ENCODE measurements around the gene MPP4. TPM values are rescaled to one million over a fixed set of nuclear protein-coding genes. Genes with fewer than 3 reads are reported as not detected.

MPP4 gene
- total and polyA plus RNA-seq, 12 donors, result 0.16 to 0.25 (median 0.25) TPM; not detected in 9

DNA sequence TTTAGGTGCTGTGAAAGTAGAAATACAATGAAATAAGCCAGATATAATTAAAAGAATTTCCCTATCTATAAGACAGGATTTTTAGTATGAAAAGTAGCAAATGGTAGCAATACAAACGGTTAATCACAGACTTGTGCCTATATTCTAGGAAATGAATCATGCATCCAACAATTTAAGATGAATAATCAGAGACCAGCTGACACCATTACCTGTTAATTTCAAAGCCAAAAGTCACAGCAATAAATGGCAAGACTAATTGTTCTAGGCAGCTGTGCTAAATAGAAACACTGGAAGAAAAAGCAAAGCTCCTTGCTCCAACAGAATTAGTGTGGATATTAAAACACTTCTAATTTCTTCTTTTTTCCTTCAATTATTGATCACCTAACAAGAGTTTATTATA, 35.1 kb upstream of the MPP4 start:
- TF ChIP-seq, protein P1, sequence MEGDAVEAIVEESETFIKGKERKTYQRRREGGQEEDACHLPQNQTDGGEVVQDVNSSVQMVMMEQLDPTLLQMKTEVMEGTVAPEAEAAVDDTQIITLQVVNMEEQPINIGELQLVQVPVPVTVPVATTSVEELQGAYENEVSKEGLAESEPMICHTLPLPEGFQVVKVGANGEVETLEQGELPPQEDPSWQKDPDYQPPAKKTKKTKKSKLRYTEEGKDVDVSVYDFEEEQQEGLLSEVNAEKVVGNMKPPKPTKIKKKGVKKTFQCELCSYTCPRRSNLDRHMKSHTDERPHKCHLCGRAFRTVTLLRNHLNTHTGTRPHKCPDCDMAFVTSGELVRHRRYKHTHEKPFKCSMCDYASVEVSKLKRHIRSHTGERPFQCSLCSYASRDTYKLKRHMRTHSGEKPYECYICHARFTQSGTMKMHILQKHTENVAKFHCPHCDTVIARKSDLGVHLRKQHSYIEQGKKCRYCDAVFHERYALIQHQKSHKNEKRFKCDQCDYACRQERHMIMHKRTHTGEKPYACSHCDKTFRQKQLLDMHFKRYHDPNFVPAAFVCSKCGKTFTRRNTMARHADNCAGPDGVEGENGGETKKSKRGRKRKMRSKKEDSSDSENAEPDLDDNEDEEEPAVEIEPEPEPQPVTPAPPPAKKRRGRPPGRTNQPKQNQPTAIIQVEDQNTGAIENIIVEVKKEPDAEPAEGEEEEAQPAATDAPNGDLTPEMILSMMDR (IDR thresholded peaks at IDR 0.05), result no peak
- DNase-seq (no peak), ATAC-seq (no peak)
- intact Hi-C loops (cut with DNase I), result loop anchor here in 1 of 10 donors (10.0 kb wide), 1 partner anchor 349 kb away; no protein-coding TSS in a partner anchor
- 84 to 85% methylated on average over 1 of the region's 1 CpG for WGBS, 2 donors
- peaks cover 0 to 100% (median 63%) of the 10 kb centered on the region in 9 donors for H3K36me3 ChIP-seq
- H3K9me3 ChIP-seq, result peaks cover 0 to 17% (median 7%) of the 10 kb centered on the region in 11 donors
- no peak overlapping the region for H3K27ac ChIP-seq
- no peaks in the 10 kb centered on the region for H3K4me1 ChIP-seq
- H3K4me3 ChIP-seq, result no peak overlapping the region
- H3K27me3 ChIP-seq, result no peaks in the 10 kb centered on the region

DNA sequence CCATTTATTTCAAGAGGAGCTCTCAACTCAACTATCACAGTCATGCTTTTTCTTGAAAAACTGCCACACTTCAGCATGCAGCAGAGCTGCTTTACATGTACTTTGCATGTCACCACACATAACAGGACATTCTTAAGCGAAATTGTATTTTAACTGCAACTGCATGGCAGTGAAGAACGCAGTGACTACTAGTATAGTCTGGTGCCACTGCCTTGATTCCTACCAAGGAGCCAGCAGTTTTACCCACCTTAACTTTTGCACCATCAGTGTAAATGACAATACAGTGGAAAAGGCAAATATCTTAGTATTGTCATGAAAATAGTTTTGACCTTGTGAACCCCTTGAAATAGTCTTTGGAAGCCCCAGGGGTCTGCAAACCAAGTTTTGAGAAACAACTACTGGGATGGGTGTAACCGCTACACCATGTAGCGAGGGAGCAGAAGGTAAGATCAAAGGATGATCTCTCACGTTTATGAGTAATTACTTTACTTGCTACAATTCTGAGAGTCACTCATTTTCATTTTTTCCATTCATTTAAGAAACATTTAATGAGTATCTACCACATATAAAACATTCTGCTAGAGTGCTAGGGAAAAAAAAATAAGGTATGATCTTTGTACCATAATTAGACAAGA, 32.3 kb upstream of the MPP4 start:
- H3K36me3 ChIP-seq, result peaks cover 0 to 100% (median 62%) of the 10 kb centered on the region in 9 donors
- peaks cover 0 to 3% (median 0%) of the 10 kb centered on the region in 11 donors for H3K9me3 ChIP-seq
- H3K4me1 ChIP-seq, result no peaks in the 10 kb centered on the region
- DNase-seq (no peak), ATAC-seq (no peak)
- no peak overlapping the region for H3K4me3 ChIP-seq
- H3K27ac ChIP-seq, result no peak overlapping the region
- no peaks in the 10 kb centered on the region for H3K27me3 ChIP-seq
- intact Hi-C loops (cut with DNase I), result loop anchor here in 1 of 10 donors (10.0 kb wide), 1 partner anchor 346 kb away; no protein-coding TSS in a partner anchor
- WGBS, 2 donors, result 91 to 94% methylated on average over 5 of the region's 5 CpGs
- TF ChIP-seq, protein P1 (IDR thresholded peaks at IDR 0.05), result no peak

DNA sequence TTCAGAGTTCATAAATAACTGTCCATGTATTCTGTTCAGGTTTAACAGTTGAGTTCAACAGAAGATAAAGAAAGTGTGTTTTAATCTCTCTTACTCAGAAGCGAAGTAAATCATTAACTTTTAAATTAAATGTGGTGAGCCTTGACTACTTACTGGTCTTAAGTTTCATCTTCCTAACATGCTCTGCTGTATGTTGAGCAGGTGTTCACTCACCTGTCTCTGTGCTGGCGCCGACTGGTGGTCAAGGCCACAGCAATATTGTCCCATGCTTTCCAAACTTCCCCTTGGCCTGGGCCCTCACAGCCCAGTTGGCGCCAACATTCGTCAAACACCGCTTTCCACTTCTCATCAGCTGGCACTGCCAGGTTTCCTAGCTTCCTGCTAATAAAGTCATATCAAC, 17.0 kb upstream of the MPP4 start:
- Histone ChIP-seq H3K9me3 (peaks cover 0 to 11% (median 0%) of the 10 kb centered on the region in 11 donors), H3K4me1 (no peaks in the 10 kb centered on the region), H3K36me3 (peaks cover 7 to 100% (median 59%) of the 10 kb centered on the region in 9 donors), H3K4me3 (no peak overlapping the region), H3K27ac (no peak overlapping the region), H3K27me3 (no peaks in the 10 kb centered on the region)
- intact Hi-C loops (cut with DNase I), result no loop called here
- DNase-seq (no peak), ATAC-seq (no peak)
- WGBS, 2 donors, result 93 to 94% methylated on average over 6 of the region's 6 CpGs
- TF ChIP-seq, protein P1 (IDR thresholded peaks at IDR 0.05), result no peak

DNA sequence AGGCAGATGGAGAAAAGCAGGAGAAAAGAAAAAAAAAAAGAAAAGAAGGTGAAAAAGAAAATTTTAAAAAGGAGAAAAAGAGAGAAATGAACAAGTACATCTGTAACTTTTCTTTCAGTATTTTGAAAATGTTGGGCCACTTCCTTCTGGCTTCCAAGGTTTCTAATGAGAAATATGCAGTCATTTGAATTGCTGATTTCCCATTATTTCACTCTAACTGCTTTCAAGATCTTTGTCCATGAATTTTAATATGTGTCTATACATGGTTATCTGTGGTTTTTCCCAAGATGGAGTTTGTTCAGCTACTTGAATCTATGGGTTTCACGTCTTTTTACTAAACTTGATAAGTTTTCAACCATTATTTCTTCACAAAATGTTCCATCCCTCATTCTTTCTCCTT, 14.3 kb upstream of the MPP4 start:
- TF ChIP-seq, protein P1 (IDR thresholded peaks at IDR 0.05), result no peak
- Histone ChIP-seq H3K27me3 (no peaks in the 10 kb centered on the region), H3K27ac (no peak overlapping the region), H3K4me3 (no peak overlapping the region), H3K36me3 (peaks cover 7 to 100% (median 56%) of the 10 kb centered on the region in 9 donors), H3K4me1 (no peaks in the 10 kb centered on the region), H3K9me3 (no peaks in the 10 kb centered on the region)
- WGBS, 2 donors, result 98 to 100% methylated on average over 1 of the region's 1 CpG
- ATAC-seq, result no peak
- intact Hi-C loops (cut with DNase I), result no loop called here
- no peak for DNase-seq
